Loucy (cell line): ENCODE results near the gene TRIO.

Experiments
- EZH2phosphoT487 ChIP-seq: fragments of 200-600 bp; IDR thresholded peaks from 2 replicates; pipeline ENCODE4 v1.6.1; 2018; ENCODE audit warnings: antibody characterized with exemption, mild to moderate bottlenecking, moderate library complexity, borderline replicate concordance
- TF ChIP-seq, protein P1 (sequence below): fragments of 200-600 bp; sonication (generic); conservative IDR thresholded peaks from 2 replicates; pipeline ENCODE4 v1.5.1; 2014; ENCODE audit warnings: mild to moderate bottlenecking, antibody characterized with exemption, low read length

DNA sequence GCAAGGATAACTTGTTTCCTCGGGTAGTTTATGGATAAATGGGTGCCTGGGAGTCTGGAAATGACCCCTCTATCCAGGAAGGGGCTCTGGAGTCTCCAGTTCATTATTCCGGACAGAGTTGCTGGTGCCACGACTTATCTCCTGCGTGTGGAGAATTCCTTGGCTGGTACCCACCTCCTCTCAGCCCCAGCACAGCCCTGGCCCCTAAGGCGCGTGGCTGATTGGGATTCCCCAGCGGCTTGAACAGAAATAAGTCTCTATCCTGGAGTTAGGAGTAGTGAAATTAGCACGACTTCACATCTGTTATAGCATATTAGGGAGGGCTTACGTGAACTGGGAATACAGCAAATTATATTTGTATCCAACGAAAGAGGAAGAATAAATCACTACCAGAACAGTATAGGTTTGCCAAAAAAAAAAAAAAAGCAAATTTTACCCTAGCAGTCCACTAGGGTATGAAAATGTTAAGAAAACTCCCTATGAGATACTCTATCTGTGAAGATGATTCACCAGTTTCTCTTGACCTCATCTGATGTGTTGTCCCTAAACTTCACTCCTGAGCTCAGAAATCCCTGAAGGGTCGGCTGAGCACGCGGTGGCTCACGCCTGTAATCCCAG lies 265.9 kb downstream of the TRIO start:
- TF ChIP-seq, protein P1, sequence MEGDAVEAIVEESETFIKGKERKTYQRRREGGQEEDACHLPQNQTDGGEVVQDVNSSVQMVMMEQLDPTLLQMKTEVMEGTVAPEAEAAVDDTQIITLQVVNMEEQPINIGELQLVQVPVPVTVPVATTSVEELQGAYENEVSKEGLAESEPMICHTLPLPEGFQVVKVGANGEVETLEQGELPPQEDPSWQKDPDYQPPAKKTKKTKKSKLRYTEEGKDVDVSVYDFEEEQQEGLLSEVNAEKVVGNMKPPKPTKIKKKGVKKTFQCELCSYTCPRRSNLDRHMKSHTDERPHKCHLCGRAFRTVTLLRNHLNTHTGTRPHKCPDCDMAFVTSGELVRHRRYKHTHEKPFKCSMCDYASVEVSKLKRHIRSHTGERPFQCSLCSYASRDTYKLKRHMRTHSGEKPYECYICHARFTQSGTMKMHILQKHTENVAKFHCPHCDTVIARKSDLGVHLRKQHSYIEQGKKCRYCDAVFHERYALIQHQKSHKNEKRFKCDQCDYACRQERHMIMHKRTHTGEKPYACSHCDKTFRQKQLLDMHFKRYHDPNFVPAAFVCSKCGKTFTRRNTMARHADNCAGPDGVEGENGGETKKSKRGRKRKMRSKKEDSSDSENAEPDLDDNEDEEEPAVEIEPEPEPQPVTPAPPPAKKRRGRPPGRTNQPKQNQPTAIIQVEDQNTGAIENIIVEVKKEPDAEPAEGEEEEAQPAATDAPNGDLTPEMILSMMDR = no peak
- TF ChIP-seq EZH2phosphoT487 = no peak
